H1 (cell line): ENCODE measurements around the gene THSD1.

Experiments used
- GABPA ChIP-seq: IDR thresholded peaks from 2 replicates; pipeline ENCODE4 v1.6.1; 2011; ENCODE audit warnings: mild to moderate bottlenecking, low read length, moderate library complexity, borderline replicate concordance; ENCODE audit not compliant: insufficient read depth
- JUN ChIP-seq: IDR thresholded peaks from 2 replicates; pipeline ENCODE4 v1.6.1; 2011; ENCODE audit warnings: low read depth, mild to moderate bottlenecking, improper control_type of control experiment, low read length
- POLR2A ChIP-seq, 2 experiments: IDR thresholded peaks; 1 replicate in 1 of 2; 2 replicates in 1 of 2; pipeline ENCODE4 v1.6.1; 2011; ENCODE audit warnings: low read depth in 2 of 2, low read length in 2 of 2, mild to moderate bottlenecking in 2 of 2; ENCODE audit errors: control extremely low read depth in 1 of 2
- RAD21 ChIP-seq, 2 experiments: IDR thresholded peaks in 1 of 2; conservative IDR thresholded peaks in 1 of 2; 2 replicates each; pipeline ENCODE4 v1.6.1; 2011; ENCODE audit warnings: low read depth in 2 of 2, low read length in 2 of 2, improper control_type of control experiment in 1 of 2, inconsistent platforms in 1 of 2, mild to moderate bottlenecking in 1 of 2, moderate library complexity in 1 of 2
- SIX5 ChIP-seq: IDR thresholded peaks from 2 replicates; pipeline ENCODE4 v1.6.1; 2011; ENCODE audit warnings: mild to moderate bottlenecking, low read depth, low read length
- SP2 ChIP-seq: IDR thresholded peaks from 2 replicates; pipeline ENCODE4 v1.6.1; 2012; ENCODE audit warnings: mild to moderate bottlenecking, low read length, inconsistent platforms
- TAF1 ChIP-seq: IDR thresholded peaks from 2 replicates; pipeline ENCODE4 v1.6.1; 2011; ENCODE audit warnings: mild to moderate bottlenecking, low read depth, low read length
- TBP ChIP-seq: IDR thresholded peaks from 2 replicates; pipeline ENCODE4 v1.6.1; 2011; ENCODE audit warnings: low read depth, low read length, improper control_type of control experiment
- ZNF274 ChIP-seq: IDR thresholded peaks from 2 replicates; pipeline ENCODE4 v1.7.0; 2012; ENCODE audit warnings: low read length, borderline replicate concordance; ENCODE audit errors: extremely low read depth
- TF ChIP-seq, protein P1 (sequence below), 3 experiments: IDR thresholded peaks; 1 replicate in 2 of 3; 2 replicates in 1 of 3; pipeline versions ENCODE4 v1.5.1 to v1.6.1; 2011; ENCODE audit warnings: low read length in 3 of 3, mild to moderate bottlenecking in 3 of 3, inconsistent platforms in 2 of 3, low read depth in 1 of 3, moderate library complexity in 1 of 3; ENCODE audit not compliant: insufficient read depth in 1 of 3; ENCODE audit errors: control extremely low read depth in 1 of 3
- TF ChIP-seq, protein P2 (sequence below): IDR thresholded peaks from 2 replicates; pipeline ENCODE4 v1.6.1; 2011; ENCODE audit warnings: low read depth, mild to moderate bottlenecking, low read length; ENCODE audit not compliant: insufficient read depth

DNA sequence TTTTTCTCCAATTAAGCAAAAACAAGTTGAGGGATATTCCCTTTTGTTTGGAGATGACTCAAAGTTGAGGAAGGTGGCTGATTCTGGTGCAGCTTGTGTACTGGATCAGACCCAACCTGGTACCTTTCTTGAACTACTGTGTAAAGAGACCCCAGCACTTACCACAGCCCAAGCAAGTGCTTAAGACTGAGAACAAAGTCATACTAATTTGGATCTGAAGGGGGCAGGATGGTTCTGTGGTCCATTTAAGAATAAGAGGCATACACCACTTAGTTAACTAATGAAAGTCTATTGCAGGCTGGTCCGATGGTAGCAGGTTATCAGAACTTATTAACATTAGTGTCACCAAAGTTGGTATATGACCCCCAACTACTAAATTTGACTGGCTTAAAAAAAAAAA, 6.3 kb downstream of the THSD1 start:
- TF ChIP-seq JUN: no peak
- TF ChIP-seq, protein P1, sequence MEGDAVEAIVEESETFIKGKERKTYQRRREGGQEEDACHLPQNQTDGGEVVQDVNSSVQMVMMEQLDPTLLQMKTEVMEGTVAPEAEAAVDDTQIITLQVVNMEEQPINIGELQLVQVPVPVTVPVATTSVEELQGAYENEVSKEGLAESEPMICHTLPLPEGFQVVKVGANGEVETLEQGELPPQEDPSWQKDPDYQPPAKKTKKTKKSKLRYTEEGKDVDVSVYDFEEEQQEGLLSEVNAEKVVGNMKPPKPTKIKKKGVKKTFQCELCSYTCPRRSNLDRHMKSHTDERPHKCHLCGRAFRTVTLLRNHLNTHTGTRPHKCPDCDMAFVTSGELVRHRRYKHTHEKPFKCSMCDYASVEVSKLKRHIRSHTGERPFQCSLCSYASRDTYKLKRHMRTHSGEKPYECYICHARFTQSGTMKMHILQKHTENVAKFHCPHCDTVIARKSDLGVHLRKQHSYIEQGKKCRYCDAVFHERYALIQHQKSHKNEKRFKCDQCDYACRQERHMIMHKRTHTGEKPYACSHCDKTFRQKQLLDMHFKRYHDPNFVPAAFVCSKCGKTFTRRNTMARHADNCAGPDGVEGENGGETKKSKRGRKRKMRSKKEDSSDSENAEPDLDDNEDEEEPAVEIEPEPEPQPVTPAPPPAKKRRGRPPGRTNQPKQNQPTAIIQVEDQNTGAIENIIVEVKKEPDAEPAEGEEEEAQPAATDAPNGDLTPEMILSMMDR (IDR thresholded peaks at IDR 0.05; ENCODE audit: control extremely low read depth in 1 of 3, insufficient read depth in 1 of 3, low read depth in 1 of 3, low read length in 3 of 3): peak in 1 of 3 experiments; percentile 6; a peak in 1 of 4 replicates
- TF ChIP-seq POLR2A (IDR thresholded peaks at IDR 0.05; ENCODE audit: control extremely low read depth in 1 of 2, low read depth in 2 of 2, low read length in 2 of 2): no peak
- no peak for TF ChIP-seq TAF1
- peak in 1 of 2 experiments; percentile 27; a peak in 3 of 4 replicates for TF ChIP-seq RAD21 (IDR thresholded peaks at IDR 0.05 in 1 of 2, conservative IDR thresholded peaks at IDR 0.05 in 1 of 2; ENCODE audit: low read depth in 2 of 2, low read length in 2 of 2)
- TF ChIP-seq, protein P2, sequence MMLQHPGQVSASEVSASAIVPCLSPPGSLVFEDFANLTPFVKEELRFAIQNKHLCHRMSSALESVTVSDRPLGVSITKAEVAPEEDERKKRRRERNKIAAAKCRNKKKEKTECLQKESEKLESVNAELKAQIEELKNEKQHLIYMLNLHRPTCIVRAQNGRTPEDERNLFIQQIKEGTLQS: no peak
- TF ChIP-seq ZNF274: no peak
- no peak for TF ChIP-seq TBP
- TF ChIP-seq GABPA: no peak
- no peak for TF ChIP-seq SP2
- no peak for TF ChIP-seq SIX5
